ENCODE data around the gene MBIP.

The MBIP gene

DNA sequence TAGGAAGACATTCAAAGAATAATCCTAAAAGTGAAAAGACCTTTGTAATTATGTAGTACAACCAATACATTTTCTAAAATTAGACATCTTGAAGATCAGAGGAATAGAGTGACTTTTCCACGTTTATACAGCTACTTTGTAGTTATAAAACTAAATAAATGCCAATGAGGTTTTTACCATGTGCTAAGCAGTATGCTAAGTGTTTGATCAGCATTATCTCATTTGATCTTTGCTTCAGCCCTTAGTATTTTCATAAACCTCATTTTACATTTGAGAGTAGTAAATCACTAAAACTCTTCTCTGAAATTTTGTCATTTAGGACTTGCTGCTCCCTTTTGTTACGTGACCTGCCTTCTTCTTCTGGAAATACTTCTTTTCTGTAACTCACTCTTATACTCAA is 13.6 kb downstream of the MBIP start:
- no peak for DNase-seq

DNA sequence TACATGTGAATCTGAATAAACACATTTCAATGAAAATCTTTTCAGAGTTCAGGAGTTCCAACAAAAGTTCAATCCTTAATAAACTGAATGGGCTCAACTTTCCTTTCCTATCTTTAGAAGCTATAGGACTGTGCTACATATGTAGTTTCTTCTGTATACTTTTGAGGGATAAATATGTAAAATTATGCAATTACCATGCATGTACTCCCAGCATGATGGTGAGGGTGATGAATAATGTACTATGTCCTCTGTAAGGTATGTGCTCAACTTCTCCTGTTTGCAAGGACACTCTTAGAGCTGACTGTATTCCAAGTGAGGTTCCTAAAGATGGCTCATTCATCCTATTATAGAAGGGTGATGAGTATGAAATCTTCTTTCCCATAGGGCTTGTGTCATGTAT is 15.5 kb downstream of the MBIP start:
- no peak for DNase-seq

DNA sequence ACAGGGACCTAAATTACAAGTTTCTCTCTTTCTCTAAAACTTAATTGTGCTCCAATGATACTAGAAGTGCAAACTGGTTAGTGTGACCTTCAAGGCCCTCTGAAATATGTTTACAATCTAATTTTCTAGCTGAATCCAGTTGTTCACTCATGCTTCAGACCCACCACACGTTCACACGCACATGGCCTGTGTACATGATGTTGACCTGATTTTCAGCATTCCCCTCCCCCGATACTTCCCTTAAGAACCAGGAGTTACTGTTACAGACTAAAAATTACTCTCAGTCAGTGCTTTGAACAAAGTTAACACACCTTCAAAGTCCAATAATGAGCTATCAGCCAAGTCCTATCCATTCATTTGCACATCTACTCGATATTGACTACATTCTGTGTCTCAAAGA is 16.5 kb downstream of the MBIP start:
- DNase-seq, result no peak

DNA sequence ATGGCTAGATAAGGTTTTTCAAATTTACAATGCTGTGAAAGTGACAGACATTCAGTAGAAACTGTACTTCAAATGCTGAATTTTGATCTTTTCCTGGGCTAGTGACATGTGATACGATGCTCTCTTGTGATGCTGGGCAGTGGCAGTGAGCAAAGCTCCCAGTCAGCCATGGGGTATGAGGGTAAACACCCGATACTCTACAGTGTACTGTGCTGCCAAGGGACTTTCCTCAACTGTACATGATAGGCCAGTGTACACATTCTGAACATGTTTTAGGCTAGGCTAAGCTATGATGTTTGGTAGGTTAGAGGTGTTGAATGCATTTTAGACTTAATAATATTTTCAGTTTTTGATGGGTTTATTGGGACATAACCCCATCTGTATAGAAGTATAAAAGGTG is 17.6 kb downstream of the MBIP start:
- DNase-seq, result no peak

GRCh38 chr14:36301159-36301558 is 19.3 kb downstream of the MBIP start:
- no peak for DNase-seq

- DNase-seq, result no peak
These were observed 20.1 kb downstream of the MBIP start for GRCh38 chr14:36300337-36300736.

DNA sequence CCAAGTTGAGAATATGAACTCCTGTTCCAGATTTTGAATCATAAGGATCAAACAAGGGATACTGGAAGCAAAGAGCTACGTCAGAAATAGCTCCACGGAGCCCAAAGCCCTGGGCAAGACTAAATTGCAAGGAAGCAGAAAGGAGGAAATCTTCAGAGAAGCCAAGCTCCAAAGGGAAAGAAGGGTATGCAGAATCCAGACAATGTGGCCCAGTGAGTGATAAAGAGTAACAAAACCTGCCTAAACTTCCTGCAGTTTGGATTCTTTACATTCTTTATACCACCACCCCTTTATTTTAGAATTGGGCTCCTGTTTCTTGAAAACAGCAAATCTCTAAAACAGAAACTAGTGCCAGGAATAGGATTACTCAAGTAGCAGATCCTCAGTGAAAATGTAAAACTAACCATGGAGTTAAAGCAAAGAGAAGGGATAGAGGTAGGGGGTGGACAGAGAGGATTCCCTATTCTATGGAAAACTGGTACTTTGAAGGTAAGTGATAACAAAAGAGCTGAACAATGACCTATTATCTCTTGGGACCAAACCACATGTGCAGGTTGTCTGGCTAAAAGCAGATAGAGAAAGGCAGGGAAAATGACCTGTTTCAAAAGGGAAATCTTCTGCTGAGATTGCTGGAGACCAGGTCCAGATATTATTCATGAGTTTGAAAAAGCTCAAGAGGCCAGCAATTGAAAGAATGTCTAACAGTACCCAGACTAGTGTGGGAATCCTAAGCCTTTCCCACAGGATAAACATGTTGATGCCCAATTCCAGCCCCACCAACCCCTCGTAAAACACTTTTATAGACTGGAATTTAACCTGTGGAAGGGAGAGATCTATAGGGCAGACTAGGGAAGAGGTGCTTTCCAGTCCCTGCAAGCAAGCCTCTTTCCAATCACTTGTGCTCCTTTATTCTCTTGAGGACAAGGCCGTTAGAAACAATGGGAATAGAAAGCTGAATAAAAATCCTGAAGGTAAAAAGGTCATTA is 24.5 kb downstream of the MBIP start:
- DNase-seq, result no peak

DNA sequence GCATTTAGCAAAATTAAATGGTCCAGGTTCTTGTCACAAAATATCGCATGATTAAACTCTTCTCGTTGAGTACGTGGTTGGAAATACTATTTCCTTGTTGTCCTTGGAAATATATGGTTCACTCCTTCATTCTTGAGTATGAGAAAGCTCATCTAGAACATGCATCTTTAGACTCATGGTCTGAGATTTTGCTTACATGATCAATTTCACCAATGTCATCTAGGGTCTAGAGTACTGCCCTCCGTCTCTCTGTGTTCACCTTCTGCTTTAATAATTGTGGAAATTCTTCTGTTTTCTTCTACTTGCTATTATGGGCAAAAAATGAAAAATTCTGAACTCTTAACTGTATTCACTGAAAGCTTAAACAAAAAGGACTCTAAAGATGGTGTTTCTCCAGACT is 25.9 kb downstream of the MBIP start:
- no peak for DNase-seq

- peak; percentile 68 for DNase-seq
These were observed 26.6 kb downstream of the MBIP start for GRCh38 chr14:36293824-36294223.

GRCh38 chr14:36289954-36290353 is 30.5 kb downstream of the MBIP start:
- no peak for DNase-seq

DNA sequence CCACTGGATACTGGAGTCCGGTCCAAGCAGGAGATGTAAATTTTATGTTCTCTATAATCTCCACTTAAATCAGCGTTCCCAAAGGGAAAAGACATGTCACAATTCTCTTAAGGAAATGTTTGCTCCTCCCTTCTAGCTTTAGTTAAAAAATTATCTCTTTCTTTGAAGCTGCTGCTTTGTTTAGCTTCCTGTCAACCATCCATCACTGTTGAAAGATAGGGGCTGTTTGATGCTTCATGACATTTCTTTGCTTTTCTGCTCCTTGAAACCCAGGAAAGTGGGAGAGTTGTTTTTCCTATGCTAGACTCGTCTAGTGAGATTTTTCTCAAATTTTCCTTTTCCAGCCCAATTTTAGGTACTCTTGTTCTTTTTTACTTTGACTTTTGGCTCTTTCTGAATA is 31.9 kb downstream of the MBIP start:
- DNase-seq, result no peak

GRCh38 chr14:36284971-36285595 is 35.4 kb downstream of the MBIP start:
- peak; percentile 3 for DNase-seq

DNA sequence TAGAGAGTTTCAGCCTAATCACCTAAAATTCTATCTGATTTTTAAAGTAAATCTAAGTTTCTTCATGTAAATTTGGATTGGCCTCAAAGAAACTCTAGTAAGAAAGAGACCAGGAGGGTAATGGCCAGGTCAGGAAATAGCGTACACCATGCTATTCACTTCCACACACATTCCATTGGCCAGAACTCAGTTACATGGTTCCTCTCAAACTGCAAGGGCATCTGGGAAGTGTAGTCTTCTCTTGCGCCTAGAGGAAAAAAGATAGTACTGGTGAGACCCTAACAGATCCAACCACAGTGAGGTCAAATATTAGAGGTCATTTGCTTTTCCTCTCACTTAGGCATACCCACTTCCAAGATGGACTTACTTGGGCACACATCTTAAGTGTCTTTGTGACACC is 39.1 kb downstream of the MBIP start:
- DNase-seq, result no peak

GRCh38 chr14:36279306-36280190 is 40.9 kb downstream of the MBIP start:
- no peak for DNase-seq

DNA sequence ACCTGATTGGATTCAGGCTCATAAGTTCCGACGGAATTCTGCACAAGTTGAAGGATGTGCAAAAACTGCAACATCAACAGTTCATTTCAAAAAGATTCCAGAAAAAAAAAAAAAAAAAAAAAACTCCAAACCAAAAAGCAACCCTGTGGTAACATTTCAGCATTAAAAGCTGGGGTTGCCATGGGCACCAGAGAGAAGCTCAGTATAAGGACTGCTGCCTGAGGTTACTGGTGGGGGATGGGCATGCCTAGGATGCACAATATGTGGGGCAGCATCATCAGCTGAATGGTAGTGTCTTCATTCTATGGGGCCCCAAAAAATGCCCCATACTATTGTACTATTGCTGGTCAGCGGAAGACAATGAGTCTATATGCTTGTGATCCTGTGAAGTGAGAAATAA is 44.7 kb downstream of the MBIP start:
- DNase-seq, result no peak

DNA sequence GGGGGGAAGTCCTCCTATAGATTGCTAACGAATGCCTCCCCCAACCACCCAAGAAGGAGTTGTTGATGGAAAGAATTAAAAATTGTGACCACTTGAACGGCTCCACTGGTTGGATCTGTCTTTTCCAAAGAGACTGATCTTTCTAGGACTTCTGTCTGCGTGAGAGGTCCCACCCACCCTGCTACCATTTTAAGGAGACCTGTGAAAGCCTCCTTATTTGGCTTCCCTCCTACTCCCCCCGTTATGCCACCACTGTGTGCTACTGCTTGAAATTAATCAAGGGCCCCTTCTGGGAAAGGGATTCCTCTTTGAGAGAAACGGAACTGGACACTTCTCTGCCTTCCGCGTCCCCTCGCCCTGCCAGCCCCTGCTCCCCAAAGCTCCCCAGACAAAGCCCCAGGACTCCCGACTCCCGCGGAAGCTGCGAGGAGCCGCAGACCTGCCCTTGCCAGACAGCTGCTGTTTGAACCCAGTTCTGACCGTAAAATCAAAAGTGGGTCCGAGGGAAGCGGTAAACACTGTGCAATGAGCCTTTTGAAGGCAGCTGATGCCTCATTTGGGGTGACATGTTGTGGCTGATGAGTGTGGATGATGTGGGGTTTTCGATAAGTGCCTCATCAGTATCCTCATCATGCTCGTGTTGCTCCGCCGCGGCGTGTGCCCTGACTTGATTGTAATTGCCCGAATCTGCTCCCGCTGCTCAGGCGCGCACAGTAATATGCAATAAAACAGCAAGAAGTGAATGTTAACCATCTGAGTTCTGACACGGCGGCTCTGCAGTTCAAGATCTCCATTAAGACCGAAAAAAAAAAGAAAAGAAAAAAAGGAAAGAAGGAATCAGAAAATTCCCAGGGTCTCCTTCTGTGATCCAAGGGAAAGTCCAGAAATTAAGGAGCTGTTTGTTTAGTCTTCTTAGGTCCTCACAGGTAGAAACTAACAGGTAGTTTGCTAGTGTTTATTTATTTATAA is 48.2 kb downstream of the MBIP start:
- peak; percentile 24 for DNase-seq

- peak; percentile 44 for DNase-seq
These were observed 49.2 kb downstream of the MBIP start for GRCh38 chr14:36271222-36271621.

GRCh38 chr14:36270191-36270590 is 50.2 kb downstream of the MBIP start:
- no peak for DNase-seq

DNA sequence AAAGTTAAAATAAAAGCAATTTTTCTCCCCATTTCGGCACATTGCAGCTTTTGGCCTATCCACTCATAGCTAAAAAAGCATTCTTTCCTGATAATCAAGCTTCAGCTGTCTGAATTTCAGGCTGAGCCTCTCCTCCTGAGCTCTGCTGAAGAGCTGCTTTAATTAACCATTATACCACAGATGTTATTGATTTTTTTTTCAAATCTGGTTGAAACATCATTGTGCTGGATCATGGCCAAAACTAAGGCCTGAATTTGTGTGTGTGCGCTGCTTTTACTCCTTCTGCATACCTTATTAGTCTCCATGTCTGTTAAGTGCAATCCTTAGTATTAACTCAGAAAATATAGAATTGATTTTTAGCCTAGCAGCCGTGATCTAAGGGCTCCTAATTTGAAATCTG is 52.3 kb downstream of the MBIP start:
- no peak for DNase-seq

GRCh38 chr14:36264595-36264994 is 55.8 kb downstream of the MBIP start:
- DNase-seq, result no peak

DNA sequence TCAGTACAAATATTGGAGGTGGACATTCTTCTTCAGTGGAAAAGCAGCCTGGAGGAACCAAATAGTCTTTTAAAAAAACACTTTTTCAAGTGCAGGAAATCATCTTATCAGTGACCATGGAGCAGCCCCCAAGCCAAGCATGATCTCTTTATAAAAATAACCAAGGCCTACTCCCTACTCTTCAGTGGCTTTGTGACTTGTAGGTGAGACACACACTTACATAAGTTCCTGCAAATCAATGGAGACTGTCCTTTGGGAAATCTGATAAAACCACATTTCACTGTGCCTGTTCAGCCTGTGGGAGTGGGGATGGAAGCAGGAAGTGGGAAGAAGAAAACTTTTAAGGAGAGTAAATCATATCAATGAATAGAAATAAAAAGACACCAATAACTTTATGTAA is 56.3 kb downstream of the MBIP start:
- DNase-seq, result no peak

DNA sequence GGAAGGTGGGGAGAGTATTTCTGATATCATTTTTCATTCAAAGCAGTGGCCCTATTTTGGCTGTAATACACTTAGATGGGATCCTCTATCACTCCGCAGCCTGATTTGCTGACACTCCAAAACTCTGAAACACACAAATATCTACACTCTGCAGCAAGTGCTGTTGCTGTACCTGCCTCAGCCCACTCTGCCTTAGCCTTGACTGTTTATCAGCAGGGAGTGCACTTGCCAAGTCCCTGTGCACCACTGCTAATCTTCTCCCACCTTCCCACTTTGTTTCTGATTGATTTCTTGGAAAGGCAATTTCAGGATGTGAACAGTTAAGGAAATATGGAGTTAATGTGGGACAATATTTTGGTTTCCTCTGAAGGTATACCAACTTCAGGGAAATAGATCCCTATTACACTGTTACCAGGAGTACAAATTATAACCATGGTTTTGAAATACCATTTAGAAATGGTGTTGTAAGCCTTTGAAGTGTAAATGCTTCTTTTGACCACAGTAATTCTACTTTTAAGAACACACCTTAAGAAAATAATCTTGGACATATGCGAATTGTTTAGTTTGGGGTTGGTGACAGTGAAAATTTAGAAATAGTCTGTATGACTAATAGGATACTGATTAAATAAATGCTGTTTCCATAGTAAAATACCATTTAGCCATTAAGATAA is 59.3 kb downstream of the MBIP start:
- DNase-seq, result no peak

All from hematopoietic multipotent progenitor cell treated with erythropoietin and hydrocortisone succinate and interleukin-3 and kit ligand, for 4 days (in vitro differentiated cells).